B cell (primary cell): ENCODE measurements around the gene POGZ. TPM values are rescaled to one million over a fixed set of nuclear protein-coding genes. Genes with fewer than 3 reads are reported as not detected.

ENCODE experiments used
- ATAC-seq: fragments of 200-7000 bp; cut with Tn5 transposase; one replicate; pipeline ENCODE4 v1.10.0; 2021; ENCODE audit warnings: low read depth, mild to moderate bottlenecking, moderate number of reproducible peaks, moderate library complexity
- CTCF ChIA-PET: fragments of 350-600 bp; sonication (Branson Sonifier 250); formaldehyde crosslinking; loops from one replicate; lab custom pipeline; 2021; ENCODE audit warnings: antibody characterized with exemption, inconsistent platforms; lab: Charles Lee
- POLR2A ChIA-PET: fragments of 350-600 bp; sonication (Branson Sonifier 250); formaldehyde crosslinking; loops from one replicate; lab custom pipeline; 2021; ENCODE audit warnings: antibody characterized with exemption; lab: Charles Lee
- DNase-seq: peaks from one replicate; pipeline ENCODE4 v3.0.0; 2013
- H2AFZ ChIP-seq: 2 replicates; pipeline ENCODE4 v1.6.1; 2012; ENCODE audit warnings: mild to moderate bottlenecking, low read depth, low read length; ENCODE audit not compliant: insufficient read depth, poor library complexity, severe bottlenecking
- H3K27ac ChIP-seq, 2 donors: 1 replicate in 1 of 2; 2 replicates in 1 of 2; pipeline ENCODE4 v1.5.1; 2012 to 2013; ENCODE audit warnings: low read length in 2 of 2, mild to moderate bottlenecking in 2 of 2, moderate library complexity in 1 of 2
- H3K27me3 ChIP-seq, 4 experiments: fragments of 200-600 bp in 1 of 4; sonication (generic) in 1 of 4; replicated peaks in 1 of 4; 1 replicate in 2 of 4; 2 replicates in 2 of 4; pipeline versions ENCODE4 v1.6.1 to v1.7.0; 2013 to 2016; ENCODE audit warnings: low read length in 3 of 4, mild to moderate bottlenecking in 2 of 4, mixed read lengths in 1 of 4, moderate library complexity in 1 of 4; ENCODE audit not compliant: insufficient read depth in 4 of 4, control insufficient read depth in 3 of 4; ENCODE audit errors: control extremely low read depth in 1 of 4
- H3K36me3 ChIP-seq, 2 experiments: replicated peaks in 1 of 2; 1 replicate in 1 of 2; 2 replicates in 1 of 2; pipeline versions ENCODE4 v1.6.1 to v1.7.1; 2013; ENCODE audit warnings: low read length in 1 of 2; ENCODE audit not compliant: insufficient read depth in 2 of 2, control insufficient read depth in 1 of 2; ENCODE audit errors: control extremely low read depth in 1 of 2, extremely low read depth in 1 of 2
- H3K4me1 ChIP-seq, 2 donors: fragments of 200-600 bp in 1 of 2; sonication (generic) in 1 of 2; 1 replicate in 1 of 2; 2 replicates in 1 of 2; pipeline versions ENCODE4 v1.5.1 to v1.6.1; 2013 to 2017; ENCODE audit warnings: low read length in 2 of 2; ENCODE audit not compliant: control insufficient read depth in 2 of 2, insufficient read depth in 2 of 2
- H3K4me2 ChIP-seq: replicated peaks from 2 replicates; pipeline ENCODE3; 2012; ENCODE audit warnings: mild to moderate bottlenecking, low read depth, low read length; ENCODE audit not compliant: poor library complexity, severe bottlenecking
- H3K4me3 ChIP-seq, 5 experiments: fragments of 200-600 bp in 1 of 5; sonication (generic) in 1 of 5; 1 replicate in 3 of 5; 2 replicates in 2 of 5; pipeline versions ENCODE4 v1.5.1 to v1.7.0; 2011 to 2016; ENCODE audit warnings: low read length in 4 of 5, mild to moderate bottlenecking in 4 of 5, low read depth in 2 of 5, control low read depth in 1 of 5, moderate library complexity in 1 of 5; ENCODE audit not compliant: insufficient read depth in 1 of 5; ENCODE audit errors: control extremely low read depth in 1 of 5, extremely low read depth in 1 of 5
- H3K79me2 ChIP-seq: fragments of 200-600 bp; sonication (generic); one replicate; pipeline ENCODE4 v1.6.0; 2016; ENCODE audit warnings: low read length; ENCODE audit not compliant: control insufficient read depth, insufficient read depth
- H3K9ac ChIP-seq: fragments of 200-600 bp; sonication (generic); 2 replicates; pipeline ENCODE4 v1.6.1; 2017; ENCODE audit warnings: mild to moderate bottlenecking, low read length, moderate library complexity
- H3K9me3 ChIP-seq, 3 donors: one replicate each; pipeline versions ENCODE4 v1.6.1 to v1.7.1; 2013; ENCODE audit warnings: low read length in 2 of 3; ENCODE audit not compliant: control insufficient read depth in 2 of 3, insufficient read depth in 1 of 3; ENCODE audit errors: control extremely low read depth in 1 of 3
- H4K20me1 ChIP-seq: 2 replicates; pipeline ENCODE4 v1.6.0; 2012; ENCODE audit warnings: mild to moderate bottlenecking, low read length; ENCODE audit not compliant: insufficient read depth, control insufficient read depth, poor library complexity, severe bottlenecking
- H3K27ac Mint-ChIP-seq: one replicate; pipeline ENCODE4 v1.8.0; 2021; ENCODE audit warnings: mixed read lengths
- H3K27me3 Mint-ChIP-seq: one replicate; pipeline ENCODE4 v1.8.0; 2021; ENCODE audit warnings: mixed read lengths
- H3K4me1 Mint-ChIP-seq: one replicate; pipeline ENCODE4 v1.8.0; 2021; ENCODE audit warnings: mixed read lengths
- H3K4me3 Mint-ChIP-seq: one replicate; pipeline ENCODE4 v1.8.0; 2021; ENCODE audit warnings: mixed read lengths
- H3K9me3 Mint-ChIP-seq: one replicate; pipeline ENCODE4 v1.8.0; 2022; ENCODE audit warnings: mixed read lengths; ENCODE audit not compliant: insufficient read depth
- CTCF ChIP-seq: fragments of 200-600 bp; IDR thresholded peaks from one replicate; pipeline ENCODE4 v1.8.0; 2022; ENCODE audit warnings: antibody characterized with exemption, mild to moderate bottlenecking
- EZH2 ChIP-seq: IDR thresholded peaks from 2 replicates; pipeline ENCODE4 v1.6.1; 2012; ENCODE audit warnings: borderline replicate concordance, low read depth, mild to moderate bottlenecking, moderate library complexity, low read length; ENCODE audit not compliant: insufficient read depth, poor library complexity, severe bottlenecking
- WGBS: methylation state at CpG from one replicate; pipeline ENCODE4 v1.1.5; 2013; ENCODE audit warnings: missing lambda C conversion rate; ENCODE audit not compliant: insufficient coverage; 5-methylcytosine and 5-hydroxymethylcytosine counted together
- intact Hi-C: fragments of 100-400 bp; cut with micrococcal nuclease; formaldehyde crosslinking; loops from one replicate; pipeline ENCODE4 v1.10.0; 2022
- polyA plus RNA-seq: library from polyadenylated mRNA; depleted of rRNA; stranded (reverse); fragments of >200 nt; gene quantifications from 2 replicates; pipeline ENCODE4 v1.2.3, GENCODE V29; 2012
- total RNA-seq, 2 donors: library from RNA; stranded (reverse); fragments of 120-200 nt in 1 of 2; gene quantifications; 1 replicate in 1 of 2; 2 replicates in 1 of 2; pipeline versions ENCODE4 v1.2.3 to v1.2.4, GENCODE V29; 2013 to 2022

POGZ gene
- total and polyA plus RNA-seq, 2 donors (not counting 1 experiment from before 2014, with no cell fraction given): 50.2 to 194 TPM

GRCh38 chr1:151476083-151476482 lies 16.8 kb upstream of the POGZ start:
- no peak overlapping the region for H3K4me3 Mint-ChIP-seq
- Histone ChIP-seq H3K79me2 (no peaks in the 10 kb centered on the region), H3K27ac (no peak overlapping the region), H3K4me3 (no peak overlapping the region), H3K9me3 (no peaks in the 10 kb centered on the region), H3K36me3 (no peaks in the 10 kb centered on the region), H3K4me2 (no peak overlapping the region), H3K9ac (no peak overlapping the region), H3K4me1 (peaks cover 0 to 12% of the 10 kb centered on the region in 2 donors), H3K27me3 (no peaks in the 10 kb centered on the region), H4K20me1 (no peaks in the 10 kb centered on the region), H2AFZ (no peak overlapping the region)
- H3K9me3 Mint-ChIP-seq: no peaks in the 10 kb centered on the region
- intact Hi-C loops: no loop called here
- TF ChIP-seq EZH2: no peak
- TF ChIP-seq CTCF: no peak
- POLR2A ChIA-PET: no interaction called here
- ATAC-seq (no peak), DNase-seq (no peak)
- 100% methylated on average over 2 of the region's 6 CpGs for WGBS
- peaks cover 7% of the 10 kb centered on the region for H3K4me1 Mint-ChIP-seq
- CTCF ChIA-PET: interaction anchor here (1.3 kb wide), 1 partner anchor 31 kb away, joined by 8 read pairs; no protein-coding TSS in a partner anchor
- H3K27ac Mint-ChIP-seq: no peak overlapping the region
- H3K27me3 Mint-ChIP-seq: peaks cover 5% of the 10 kb centered on the region

GRCh38 chr1:151475175-151475574 lies 15.9 kb upstream of the POGZ start:
- DNase-seq: no peak
- no peaks in the 10 kb centered on the region for H3K9me3 Mint-ChIP-seq
- no peak for TF ChIP-seq CTCF
- no peak for TF ChIP-seq EZH2
- peaks cover 7% of the 10 kb centered on the region for H3K4me1 Mint-ChIP-seq
- ChIA-PET CTCF (interaction anchor here (0.7 to 1.3 kb wide), 5 partner anchors 11 to 524 kb away, joined by 3 to 8 read pairs (median 4); no protein-coding TSS in a partner anchor), POLR2A (no interaction called here)
- H3K4me2 ChIP-seq: no peak overlapping the region
- no peaks in the 10 kb centered on the region for H3K36me3 ChIP-seq
- H3K27ac ChIP-seq: no peak overlapping the region
- intact Hi-C loops: no loop called here
- no peaks in the 10 kb centered on the region for H3K79me2 ChIP-seq
- H3K9me3 ChIP-seq: no peaks in the 10 kb centered on the region
- H3K4me3 Mint-ChIP-seq: peak overlapping the region; percentile 0
- no peak overlapping the region for H3K27ac Mint-ChIP-seq
- H3K27me3 Mint-ChIP-seq: peaks cover 5% of the 10 kb centered on the region
- no peak overlapping the region for H3K9ac ChIP-seq
- no peaks in the 10 kb centered on the region for H3K27me3 ChIP-seq
- H2AFZ ChIP-seq: peak overlapping the region; percentile 25
- H3K4me3 ChIP-seq: no peak overlapping the region
- H4K20me1 ChIP-seq: no peaks in the 10 kb centered on the region
- ATAC-seq: no peak
- peaks cover 0 to 12% of the 10 kb centered on the region in 2 donors for H3K4me1 ChIP-seq
- WGBS: no CpG with 5 or more reads among the region's 1 CpG
